CD1c-positive myeloid dendritic cell (primary cell): ENCODE data around the gene CRB2.
A peak's percentile ranks its signal among the peaks of the same experiment; 100 is the strongest.

Experiments used
- DNase-seq: peaks from one replicate; pipeline ENCODE4 v3.0.0-alpha.2; 2016; ENCODE audit errors: extremely low spot score

The CRB2 gene

GRCh38 chr9:123347289-123348060 is 8.5 kb upstream of the CRB2 start:
- DNase-seq = no peak

- no peak for DNase-seq
Observed at GRCh38 chr9:123348317-123348992, 7.5 kb upstream of the CRB2 start.

- DNase-seq = no peak
Observed at GRCh38 chr9:123349033-123349432, 7.0 kb upstream of the CRB2 start.

GRCh38 chr9:123349691-123350480 is 6.1 kb upstream of the CRB2 start:
- DNase-seq = peak; percentile 74

- no peak for DNase-seq
Observed at GRCh38 chr9:123350590-123351310, 5.2 kb upstream of the CRB2 start.

- no peak for DNase-seq
Observed at GRCh38 chr9:123353041-123353440, 3.0 kb upstream of the CRB2 start.

GRCh38 chr9:123353984-123354591 is 1.9 kb upstream of the CRB2 start:
- DNase-seq = peak; percentile 59

GRCh38 chr9:123354806-123355508 is 1.0 kb upstream of the CRB2 start:
- no peak for DNase-seq

GRCh38 chr9:123356851-123357742 is 1.1 kb downstream of the CRB2 start:
- no peak for DNase-seq

- DNase-seq = no peak
Observed at GRCh38 chr9:123357743-123358059, 1.7 kb downstream of the CRB2 start.

GRCh38 chr9:123358181-123358905 is 2.3 kb downstream of the CRB2 start:
- no peak for DNase-seq

GRCh38 chr9:123359106-123359505 is 3.1 kb downstream of the CRB2 start:
- no peak for DNase-seq

- no peak for DNase-seq
Observed at GRCh38 chr9:123359546-123359945, 3.5 kb downstream of the CRB2 start.

GRCh38 chr9:123360161-123361085 is 4.4 kb downstream of the CRB2 start:
- DNase-seq = no peak

GRCh38 chr9:123361086-123361730 is 5.2 kb downstream of the CRB2 start:
- DNase-seq = no peak

GRCh38 chr9:123361731-123362510 is 5.9 kb downstream of the CRB2 start:
- DNase-seq = no peak

- no peak for DNase-seq
Observed at GRCh38 chr9:123362856-123363255, 6.9 kb downstream of the CRB2 start.
